Measurements from ENCODE around the gene XBP1. TPM values are rescaled to one million over a fixed set of nuclear protein-coding genes. Genes with fewer than 3 reads are reported as not detected.
"Not testable (repeated sequence)": the region's sequence is repeated elsewhere in the genome, so short reads cannot be mapped to it uniquely, and the experiment has no call there.

Gene XBP1
- total and polyA plus RNA-seq, 12 donors: 31.2 to 393 (median 150) TPM

DNA sequence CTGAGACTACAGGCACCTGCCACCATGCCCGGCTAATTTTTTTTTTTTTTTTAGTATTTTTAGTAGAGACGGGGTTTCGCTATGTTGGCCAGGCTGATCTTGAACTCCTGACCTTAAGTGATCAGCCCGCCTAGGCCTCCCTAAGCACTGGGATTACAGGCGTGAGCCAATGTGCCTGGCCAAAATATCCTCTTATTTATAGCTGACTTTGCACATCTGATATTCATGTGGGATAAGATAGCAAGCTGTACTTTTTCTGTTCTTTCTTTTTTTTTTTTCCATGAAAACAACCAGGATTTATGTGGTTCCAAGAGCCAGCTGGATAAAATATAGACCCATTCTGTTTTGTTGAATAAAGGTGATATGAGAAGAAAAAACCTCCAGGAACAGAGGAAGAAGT is 12.1 kb upstream of the XBP1 start:
- Histone ChIP-seq H3K27ac (peak overlapping the region; percentile 17 to 68 (median 58)), H3K36me3 (replicated peaks in 1 of 2) (no peaks in the 10 kb centered on the region), H3K4me3 (no peak overlapping the region), H3K4me1 (replicated peaks in 1 of 2) (peaks cover 26 to 33% of the 10 kb centered on the region in 2 donors), H3K9me3 (replicated peaks in 1 of 3) (no peaks in the 10 kb centered on the region), H3K27me3 (no peaks in the 10 kb centered on the region)
- no peak for TF ChIP-seq POLR2A (IDR thresholded peaks at IDR 0.05)
- TF ChIP-seq, protein P1, sequence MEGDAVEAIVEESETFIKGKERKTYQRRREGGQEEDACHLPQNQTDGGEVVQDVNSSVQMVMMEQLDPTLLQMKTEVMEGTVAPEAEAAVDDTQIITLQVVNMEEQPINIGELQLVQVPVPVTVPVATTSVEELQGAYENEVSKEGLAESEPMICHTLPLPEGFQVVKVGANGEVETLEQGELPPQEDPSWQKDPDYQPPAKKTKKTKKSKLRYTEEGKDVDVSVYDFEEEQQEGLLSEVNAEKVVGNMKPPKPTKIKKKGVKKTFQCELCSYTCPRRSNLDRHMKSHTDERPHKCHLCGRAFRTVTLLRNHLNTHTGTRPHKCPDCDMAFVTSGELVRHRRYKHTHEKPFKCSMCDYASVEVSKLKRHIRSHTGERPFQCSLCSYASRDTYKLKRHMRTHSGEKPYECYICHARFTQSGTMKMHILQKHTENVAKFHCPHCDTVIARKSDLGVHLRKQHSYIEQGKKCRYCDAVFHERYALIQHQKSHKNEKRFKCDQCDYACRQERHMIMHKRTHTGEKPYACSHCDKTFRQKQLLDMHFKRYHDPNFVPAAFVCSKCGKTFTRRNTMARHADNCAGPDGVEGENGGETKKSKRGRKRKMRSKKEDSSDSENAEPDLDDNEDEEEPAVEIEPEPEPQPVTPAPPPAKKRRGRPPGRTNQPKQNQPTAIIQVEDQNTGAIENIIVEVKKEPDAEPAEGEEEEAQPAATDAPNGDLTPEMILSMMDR (IDR thresholded peaks at IDR 0.05): no peak
- WGBS, 4 donors: 12 to 39% (median 27%) methylated on average over 5 of the region's 5 CpGs
- peak in 3 of 7 donors; percentile 33 to 63 (median 54) for DNase-seq
- intact Hi-C loops (cut with DNase I): no loop called here

DNA sequence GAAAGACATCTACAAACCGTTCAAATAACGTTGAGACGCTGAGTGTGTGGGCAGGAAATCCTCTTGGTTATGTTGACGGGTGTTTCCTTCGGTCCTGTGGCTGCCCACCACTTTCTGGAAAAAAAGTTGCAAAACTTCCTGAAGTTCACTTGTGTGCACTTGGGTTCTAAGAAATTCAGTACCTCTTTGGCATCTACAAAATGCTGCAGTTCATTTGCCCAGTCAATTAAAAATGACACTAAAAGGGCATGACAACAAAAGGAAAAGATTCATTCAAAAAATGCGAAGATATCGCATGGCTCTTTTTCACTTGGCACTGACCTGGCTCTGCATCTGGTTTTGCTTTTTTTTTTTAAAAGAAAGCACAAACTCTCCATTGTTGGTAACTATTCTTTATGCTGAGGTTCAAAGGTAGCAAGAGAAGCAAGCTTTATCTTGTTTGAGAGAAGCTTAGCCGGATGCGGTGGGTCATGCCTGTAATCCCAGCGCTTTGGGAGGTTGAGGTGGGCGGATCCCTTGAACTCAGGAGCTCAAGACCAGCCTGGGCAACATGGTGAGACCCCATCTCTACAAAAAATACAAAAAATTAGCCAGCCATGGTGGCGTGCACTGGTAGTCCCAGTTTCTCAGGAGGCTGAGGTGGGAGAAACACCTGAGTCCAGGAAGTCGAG is 10.6 kb upstream of the XBP1 start:
- 68 to 74% (median 70%) methylated on average over 13 of the region's 13 CpGs for WGBS, 4 donors
- H3K27ac ChIP-seq: peak overlapping the region in 4 of 5 donors; percentile 24 to 68 (median 48)
- H3K4me3 ChIP-seq: no peak overlapping the region
- TF ChIP-seq POLR2A (IDR thresholded peaks at IDR 0.05): no peak
- TF ChIP-seq, protein P1 (IDR thresholded peaks at IDR 0.05): no peak
- intact Hi-C loops (cut with DNase I): no loop called here
- no peaks in the 10 kb centered on the region for H3K9me3 ChIP-seq (replicated peaks in 1 of 3)
- no peaks in the 10 kb centered on the region for H3K36me3 ChIP-seq (replicated peaks in 1 of 2)
- no peaks in the 10 kb centered on the region for H3K27me3 ChIP-seq
- H3K4me1 ChIP-seq (replicated peaks in 1 of 2): peaks cover 26 to 33% of the 10 kb centered on the region in 2 donors
- peak in 2 of 7 donors; percentile 36 to 60 for DNase-seq

DNA sequence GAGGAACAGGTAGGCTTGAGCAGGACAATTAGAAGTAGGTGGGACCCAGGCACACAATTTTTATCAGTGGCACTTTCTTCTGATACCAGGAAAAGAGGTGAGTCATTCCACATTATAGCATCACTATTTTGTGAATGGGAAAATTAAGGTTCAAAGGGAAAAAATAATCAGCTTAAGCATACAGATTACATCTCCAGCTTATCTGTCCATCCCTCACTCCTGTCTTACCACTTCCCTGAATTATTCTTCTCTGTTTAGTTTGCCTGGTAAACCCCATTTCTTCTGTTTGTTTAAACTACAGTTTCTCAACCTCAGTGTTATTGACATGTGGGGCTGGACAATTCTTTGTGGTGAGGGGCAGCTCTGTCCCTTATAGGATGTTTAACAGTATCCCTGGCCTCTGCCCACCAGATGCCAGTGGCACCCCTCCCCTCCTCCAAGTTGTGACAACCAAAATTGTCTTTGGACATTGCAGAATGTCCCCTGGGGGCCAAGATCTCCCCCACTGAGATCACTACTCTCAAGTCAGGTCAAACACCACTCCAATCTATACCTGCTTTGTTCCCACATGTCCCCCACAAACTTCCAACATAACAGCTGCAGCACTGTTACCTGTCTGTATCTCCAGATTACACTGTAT is 8.5 kb upstream of the XBP1 start:
- Histone ChIP-seq H3K36me3 (replicated peaks in 1 of 2) (no peaks in the 10 kb centered on the region), H3K27me3 (no peaks in the 10 kb centered on the region), H3K4me3 (no peak overlapping the region), H3K9me3 (replicated peaks in 1 of 3) (no peaks in the 10 kb centered on the region), H3K27ac (no peak overlapping the region), H3K4me1 (replicated peaks in 1 of 2) (peaks cover 23% of the 10 kb centered on the region in 2 donors)
- DNase-seq: no peak
- intact Hi-C loops (cut with DNase I): no loop called here
- TF ChIP-seq POLR2A (IDR thresholded peaks at IDR 0.05): no peak
- TF ChIP-seq, protein P1 (IDR thresholded peaks at IDR 0.05): no peak

DNA sequence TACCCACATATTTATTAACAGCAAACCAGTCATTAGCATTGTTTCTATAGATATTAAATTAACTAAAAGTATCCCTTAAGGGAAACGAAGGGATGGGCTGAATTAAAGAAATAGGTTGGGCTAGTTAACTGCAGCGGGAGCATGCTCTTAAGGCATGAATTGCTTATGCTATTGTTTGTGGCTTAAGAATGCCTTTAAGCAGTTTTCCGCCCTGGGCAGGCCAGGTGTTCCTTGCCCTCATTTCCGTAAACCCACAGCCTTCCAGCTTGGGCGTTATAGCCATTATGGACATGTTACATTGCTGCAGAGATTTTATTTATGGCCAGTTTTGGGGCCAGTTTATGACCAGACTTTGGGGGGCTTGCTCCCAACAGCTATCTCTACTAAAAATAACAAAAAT is 5.1 kb upstream of the XBP1 start:
- H3K9me3 ChIP-seq (replicated peaks in 1 of 3); H3K36me3 ChIP-seq (replicated peaks in 1 of 2); H3K4me3 ChIP-seq; H3K27ac ChIP-seq; DNase-seq; intact Hi-C loops (cut with DNase I); H3K27me3 ChIP-seq: not testable (repeated sequence)
- H3K4me1 ChIP-seq (replicated peaks in 1 of 2): peaks cover 16 to 19% of the 10 kb centered on the region in 2 donors
- 91 to 99% (median 95%) methylated on average over 5 of the region's 5 CpGs for WGBS, 4 donors

Data from adrenal gland (tissue), 12 donors.